CD14-positive monocyte (primary cell): ENCODE results near the gene THSD7B. TPM values are rescaled to one million over a fixed set of nuclear protein-coding genes. Genes with fewer than 3 reads are reported as not detected.

Experiments used
- DNase-seq, 3 donors: peaks; one replicate each; pipeline ENCODE4 v3.0.0-alpha.2; 2011 to 2022
- H2AFZ ChIP-seq: 2 replicates; pipeline ENCODE4 v1.6.0; 2012; ENCODE audit warnings: mild to moderate bottlenecking, low read depth, low read length, inconsistent platforms; ENCODE audit not compliant: insufficient read depth, poor library complexity, severe bottlenecking
- H3K27ac ChIP-seq, 2 donors: 1 replicate in 1 of 2; 2 replicates in 1 of 2; pipeline ENCODE4 v1.5.1; 2012 to 2013; ENCODE audit warnings: low read length in 2 of 2, control low read depth in 1 of 2, inconsistent platforms in 1 of 2, low read depth in 1 of 2, mild to moderate bottlenecking in 1 of 2
- H3K27me3 ChIP-seq, 2 donors: one replicate each; pipeline versions ENCODE4 v1.6.0 to v1.6.1; 2011 to 2013; ENCODE audit warnings: low read length in 2 of 2; ENCODE audit not compliant: control insufficient read depth in 2 of 2, insufficient read depth in 2 of 2
- H3K36me3 ChIP-seq, 2 donors: replicated peaks in 1 of 2; 1 replicate in 1 of 2; 2 replicates in 1 of 2; pipeline versions ENCODE4 v1.5.1 to v1.6.1; 2012 to 2013; ENCODE audit warnings: low read length in 2 of 2, control low read depth in 1 of 2, inconsistent platforms in 1 of 2, mild to moderate bottlenecking in 1 of 2; ENCODE audit not compliant: insufficient read depth in 2 of 2, control insufficient read depth in 1 of 2
- H3K4me1 ChIP-seq, 2 donors: 1 replicate in 1 of 2; 2 replicates in 1 of 2; pipeline versions ENCODE4 v1.5.1 to v1.6.1; 2012 to 2013; ENCODE audit warnings: low read length in 2 of 2, control low read depth in 1 of 2, inconsistent platforms in 1 of 2, mild to moderate bottlenecking in 1 of 2, moderate library complexity in 1 of 2; ENCODE audit not compliant: insufficient read depth in 2 of 2, control insufficient read depth in 1 of 2
- H3K4me2 ChIP-seq: replicated peaks from 2 replicates; pipeline ENCODE3; 2012; ENCODE audit warnings: low read length, moderate library complexity, mild to moderate bottlenecking; ENCODE audit not compliant: poor library complexity, severe bottlenecking; ENCODE audit errors: extremely low read depth
- H3K4me3 ChIP-seq, 3 experiments: fragments of 200-600 bp in 1 of 3; sonication (generic) in 1 of 3; replicated peaks in 1 of 3; 1 replicate in 2 of 3; 2 replicates in 1 of 3; pipeline ENCODE4 v1.5.1; 2011 to 2013; ENCODE audit warnings: low read length in 3 of 3, mild to moderate bottlenecking in 3 of 3, control low read depth in 2 of 3, low read depth in 2 of 3, inconsistent platforms in 1 of 3, moderate library complexity in 1 of 3
- H3K79me2 ChIP-seq: 2 replicates; pipeline ENCODE4 v1.6.0; 2012; ENCODE audit warnings: mild to moderate bottlenecking, control low read depth, inconsistent platforms, low read length, moderate library complexity; ENCODE audit not compliant: insufficient read depth
- H3K9ac ChIP-seq: 2 replicates; pipeline ENCODE4 v1.6.0; 2017; ENCODE audit warnings: low read length, mild to moderate bottlenecking; ENCODE audit not compliant: insufficient read depth, poor library complexity, severe bottlenecking
- H3K9me3 ChIP-seq, 2 donors: replicated peaks in 1 of 2; 1 replicate in 1 of 2; 2 replicates in 1 of 2; pipeline versions ENCODE4 v1.5.1 to v1.6.1; 2012 to 2013; ENCODE audit warnings: low read length in 2 of 2, control low read depth in 1 of 2; ENCODE audit not compliant: control insufficient read depth in 1 of 2, insufficient read depth in 1 of 2
- H4K20me1 ChIP-seq: 2 replicates; pipeline ENCODE4 v1.6.0; 2012; ENCODE audit warnings: mild to moderate bottlenecking, low read length, control low read depth, moderate library complexity; ENCODE audit not compliant: insufficient read depth
- H3K27ac Mint-ChIP-seq, 7 donors: one replicate each; pipeline ENCODE4 v1.8.0; 2020; ENCODE audit warnings: mild to moderate bottlenecking in 7 of 7, mixed read lengths in 7 of 7, moderate library complexity in 6 of 7, inconsistent platforms in 2 of 7
- H3K27me3 Mint-ChIP-seq, 3 donors: one replicate each; pipeline ENCODE4 v1.8.0; 2021 to 2022; ENCODE audit warnings: low read depth in 3 of 3, mild to moderate bottlenecking in 3 of 3, mixed read lengths in 3 of 3, moderate library complexity in 3 of 3, inconsistent platforms in 1 of 3
- H3K36me3 Mint-ChIP-seq, 2 donors: one replicate each; pipeline ENCODE4 v1.8.0; 2020; ENCODE audit warnings: mixed read lengths in 2 of 2, inconsistent platforms in 1 of 2, mild to moderate bottlenecking in 1 of 2
- H3K4me1 Mint-ChIP-seq: one replicate; pipeline ENCODE4 v1.8.0; 2020; ENCODE audit warnings: mild to moderate bottlenecking, mixed read lengths
- H3K4me3 Mint-ChIP-seq, 2 donors: one replicate each; pipeline ENCODE4 v1.8.0; 2020; ENCODE audit warnings: mild to moderate bottlenecking in 2 of 2, mixed read lengths in 2 of 2, moderate library complexity in 1 of 2
- H3K9me3 Mint-ChIP-seq, 7 donors: one replicate each; pipeline ENCODE4 v1.8.0; 2020 to 2022; ENCODE audit warnings: mixed read lengths in 7 of 7, mild to moderate bottlenecking in 6 of 7, moderate library complexity in 6 of 7, inconsistent platforms in 2 of 7
- CTCF ChIP-seq: fragments of 200-600 bp; IDR thresholded peaks from one replicate; pipeline ENCODE4 v1.8.0; 2022; ENCODE audit warnings: antibody characterized with exemption, mild to moderate bottlenecking
- WGBS: methylation state at CpG from one replicate; pipeline ENCODE4 v1.1.5; 2013; ENCODE audit warnings: missing lambda C conversion rate; ENCODE audit not compliant: insufficient coverage; 5-methylcytosine and 5-hydroxymethylcytosine counted together
- intact Hi-C, 2 donors: fragments of 100-400 bp; cut with micrococcal nuclease; formaldehyde crosslinking; loops; one replicate each; pipeline versions ENCODE4 v1.15.0 to v1.15.1; 2023
- polyA plus RNA-seq, 3 donors: library from polyadenylated mRNA; depleted of rRNA in 1 of 3; unstranded in 2 of 3; stranded (reverse) in 1 of 3; fragments of 300-500 nt in 2 of 3; fragments of >200 nt in 1 of 3; fragmentation: Illumina TruSeq in 2 of 3; gene quantifications; 1 replicate in 2 of 3; 2 replicates in 1 of 3; pipeline ENCODE4 v1.2.3, GENCODE V29; 2012 to 2021

THSD7B gene
- polyA plus RNA-seq, 3 donors, result not detected

- Histone ChIP-seq H3K4me1 (no peaks in the 10 kb centered on the region), H3K36me3 (no peaks in the 10 kb centered on the region), H2AFZ (no peak overlapping the region), H3K9me3 (no peaks in the 10 kb centered on the region), H4K20me1 (no peaks in the 10 kb centered on the region), H3K4me2 (no peak overlapping the region), H3K79me2 (no peaks in the 10 kb centered on the region), H3K4me3 (no peak overlapping the region), H3K27ac (no peak overlapping the region), H3K9ac (no peak overlapping the region), H3K27me3 (no peaks in the 10 kb centered on the region)
- no peaks in the 10 kb centered on the region for H3K4me1 Mint-ChIP-seq
- intact Hi-C loops, result no loop called here
- WGBS, result 100% methylated on average over 1 of the region's 6 CpGs
- H3K9me3 Mint-ChIP-seq, result peaks cover 0 to 4% (median 0%) of the 10 kb centered on the region in 7 donors
- no peak for TF ChIP-seq CTCF
- no peaks in the 10 kb centered on the region for H3K36me3 Mint-ChIP-seq
- no peak for DNase-seq
- H3K4me3 Mint-ChIP-seq, result no peak overlapping the region
- H3K27ac Mint-ChIP-seq, result no peak overlapping the region
- no peaks in the 10 kb centered on the region for H3K27me3 Mint-ChIP-seq
Observed at GRCh38 chr2:136863468-136863867, 98.1 kb downstream of the THSD7B start.

- Histone ChIP-seq H3K9me3 (no peaks in the 10 kb centered on the region), H3K9ac (no peak overlapping the region), H3K27me3 (no peaks in the 10 kb centered on the region), H3K4me1 (no peaks in the 10 kb centered on the region), H3K36me3 (no peaks in the 10 kb centered on the region), H3K79me2 (no peaks in the 10 kb centered on the region), H4K20me1 (no peaks in the 10 kb centered on the region), H2AFZ (no peak overlapping the region), H3K4me3 (no peak overlapping the region), H3K27ac (no peak overlapping the region), H3K4me2 (no peak overlapping the region)
- Mint-ChIP-seq H3K27ac (no peak overlapping the region), H3K36me3 (no peaks in the 10 kb centered on the region), H3K27me3 (no peaks in the 10 kb centered on the region), H3K9me3 (peaks cover 0 to 4% (median 0%) of the 10 kb centered on the region in 7 donors), H3K4me3 (no peak overlapping the region), H3K4me1 (no peaks in the 10 kb centered on the region)
- TF ChIP-seq CTCF, result no peak
- intact Hi-C loops, result no loop called here
- 40% methylated on average over 1 of the region's 4 CpGs for WGBS
- no peak for DNase-seq
Observed at GRCh38 chr2:136863874-136864273, 98.5 kb downstream of the THSD7B start.
